ENCODE measurements around the gene PSMC3IP.
"Not testable (repeated sequence)": the region's sequence is repeated elsewhere in the genome, so short reads cannot be mapped to it uniquely, and the experiment has no call there.

DNA sequence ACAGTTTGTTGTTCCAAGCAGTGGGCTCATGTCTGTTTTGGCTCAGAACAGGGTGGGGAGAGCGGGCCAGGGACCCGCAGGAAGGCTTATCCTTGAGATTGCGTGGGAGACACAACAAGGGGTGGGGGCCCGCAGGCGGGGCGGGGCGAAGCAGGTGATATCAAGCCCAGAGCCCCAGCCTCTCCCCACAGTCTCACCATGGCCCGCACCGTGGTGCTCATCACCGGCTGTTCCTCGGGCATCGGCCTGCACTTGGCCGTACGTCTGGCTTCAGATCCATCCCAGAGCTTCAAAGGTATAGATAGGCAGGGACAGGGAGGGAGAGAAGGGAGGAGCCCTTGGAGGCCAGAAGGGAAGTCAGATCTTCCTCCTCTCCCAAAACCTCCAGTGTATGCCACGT is 24.8 kb downstream of the PSMC3IP start, which contains the start of gene HSD17B1:
- TF ChIP-seq, protein P1, sequence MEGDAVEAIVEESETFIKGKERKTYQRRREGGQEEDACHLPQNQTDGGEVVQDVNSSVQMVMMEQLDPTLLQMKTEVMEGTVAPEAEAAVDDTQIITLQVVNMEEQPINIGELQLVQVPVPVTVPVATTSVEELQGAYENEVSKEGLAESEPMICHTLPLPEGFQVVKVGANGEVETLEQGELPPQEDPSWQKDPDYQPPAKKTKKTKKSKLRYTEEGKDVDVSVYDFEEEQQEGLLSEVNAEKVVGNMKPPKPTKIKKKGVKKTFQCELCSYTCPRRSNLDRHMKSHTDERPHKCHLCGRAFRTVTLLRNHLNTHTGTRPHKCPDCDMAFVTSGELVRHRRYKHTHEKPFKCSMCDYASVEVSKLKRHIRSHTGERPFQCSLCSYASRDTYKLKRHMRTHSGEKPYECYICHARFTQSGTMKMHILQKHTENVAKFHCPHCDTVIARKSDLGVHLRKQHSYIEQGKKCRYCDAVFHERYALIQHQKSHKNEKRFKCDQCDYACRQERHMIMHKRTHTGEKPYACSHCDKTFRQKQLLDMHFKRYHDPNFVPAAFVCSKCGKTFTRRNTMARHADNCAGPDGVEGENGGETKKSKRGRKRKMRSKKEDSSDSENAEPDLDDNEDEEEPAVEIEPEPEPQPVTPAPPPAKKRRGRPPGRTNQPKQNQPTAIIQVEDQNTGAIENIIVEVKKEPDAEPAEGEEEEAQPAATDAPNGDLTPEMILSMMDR (conservative IDR thresholded peaks at IDR 0.05; ENCODE audit: low read depth, low read length) = not testable (repeated sequence)
- not testable (repeated sequence) for TF ChIP-seq POLR2A (IDR thresholded peaks at IDR 0.05; ENCODE audit: low read depth, low read length); RAD21 (IDR thresholded peaks at IDR 0.05; ENCODE audit: low read length)
